Right ventricle myocardium superior (tissue), 1 donor: ENCODE data around the gene PIP5K1B. TPM values are rescaled to one million over a fixed set of nuclear protein-coding genes. Genes with fewer than 3 reads are reported as not detected.

Experiments
- ATAC-seq: fragments of 200-7000 bp; cut with Tn5 transposase; one replicate; pipeline ENCODE4 v1.9.1; 2020; ENCODE audit warnings: mild to moderate bottlenecking; ENCODE audit not compliant: poor library complexity
- DNase-seq: peaks from one replicate; pipeline ENCODE4 v3.0.0-alpha.2; 2020
- intact Hi-C: fragments of 100-400 bp; cut with DNase I; formaldehyde crosslinking; loops from one replicate; pipeline ENCODE4 v1.11.2; 2022
- total RNA-seq: library from RNA; stranded (reverse); fragmentation: NEBNext Ultra II Directional; extraction: Animal tissue kit (Norgen Biotek cat#: 25700); gene quantifications from one replicate; pipeline ENCODE4 v1.2.1, GENCODE V29; 2021
- donor health status: DM: no; HTN: yes; CAD: no; lungs with severe emphysema.

PIP5K1B gene
- total RNA-seq, 1 donor from 2014 or later: 62.8 TPM

DNA sequence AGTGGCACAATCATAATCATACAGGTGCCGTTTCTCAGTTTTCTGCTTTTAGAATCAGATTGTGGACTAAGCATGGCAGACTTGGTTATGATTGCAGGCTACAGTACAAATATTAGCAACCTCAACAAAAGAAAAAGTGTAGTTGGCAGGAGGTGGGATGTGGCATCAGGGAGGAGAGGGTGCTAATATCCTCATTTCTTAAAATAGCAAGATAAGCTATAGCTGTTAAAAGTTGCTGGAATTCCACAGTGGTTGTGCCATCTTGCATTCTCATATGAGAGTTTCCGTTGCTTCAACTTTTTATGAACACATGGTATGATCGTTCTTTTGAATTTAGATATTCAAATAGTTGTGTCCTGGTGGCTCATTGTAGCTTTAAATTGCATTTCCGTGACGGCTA lies 21.4 kb downstream of the PIP5K1B start:
- DNase-seq: no peak
- peak; percentile 46 for ATAC-seq
- intact Hi-C loops: loop anchor here (10.0 kb wide), 1 partner anchor 218 kb away; no protein-coding TSS in a partner anchor

DNA sequence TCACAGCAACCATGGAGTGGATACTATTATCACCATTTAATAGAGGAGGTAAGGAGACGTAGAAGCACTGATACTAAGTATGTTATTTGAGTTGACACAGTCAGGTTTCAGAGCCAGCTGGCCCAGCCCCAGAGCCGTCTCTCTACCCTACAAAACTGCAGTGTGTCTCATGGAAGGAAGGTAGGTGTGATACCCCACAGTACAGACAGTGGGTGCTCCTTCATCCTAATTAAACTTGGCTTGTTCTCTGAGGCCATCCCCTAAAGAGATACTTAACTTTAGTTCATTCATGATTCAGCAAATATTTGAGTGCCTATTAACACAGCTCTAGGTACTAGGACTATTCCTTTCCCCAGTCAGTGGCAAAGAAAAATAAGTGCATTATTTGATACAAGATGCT lies 22.6 kb downstream of the PIP5K1B start:
- intact Hi-C loops: loop anchor here (10.0 kb wide), 1 partner anchor 217 kb away; no protein-coding TSS in a partner anchor
- ATAC-seq: peak; percentile 68
- peak; percentile 47 for DNase-seq

DNA sequence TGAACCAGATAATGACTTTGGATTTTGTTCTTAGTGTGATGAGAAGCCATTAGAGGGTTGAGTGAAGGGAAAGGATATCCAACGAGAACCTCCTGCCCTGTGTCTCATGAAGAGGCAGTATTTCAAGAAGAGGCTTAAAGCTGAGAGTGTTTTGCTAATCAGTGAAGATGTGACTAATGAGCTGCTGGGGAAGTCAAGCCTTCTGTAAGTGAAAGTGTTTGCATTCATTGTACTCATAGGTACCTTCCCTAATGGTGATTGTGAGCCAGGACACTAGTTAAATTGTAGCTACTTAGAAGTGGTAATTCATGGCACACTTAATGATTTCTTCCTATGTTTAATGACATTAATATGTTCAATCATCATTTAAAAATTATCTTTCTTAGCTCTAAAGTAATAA lies 23.7 kb downstream of the PIP5K1B start:
- no peak for ATAC-seq
- intact Hi-C loops: loop anchor here (10.0 kb wide), 1 partner anchor 216 kb away; no protein-coding TSS in a partner anchor
- DNase-seq: no peak

DNA sequence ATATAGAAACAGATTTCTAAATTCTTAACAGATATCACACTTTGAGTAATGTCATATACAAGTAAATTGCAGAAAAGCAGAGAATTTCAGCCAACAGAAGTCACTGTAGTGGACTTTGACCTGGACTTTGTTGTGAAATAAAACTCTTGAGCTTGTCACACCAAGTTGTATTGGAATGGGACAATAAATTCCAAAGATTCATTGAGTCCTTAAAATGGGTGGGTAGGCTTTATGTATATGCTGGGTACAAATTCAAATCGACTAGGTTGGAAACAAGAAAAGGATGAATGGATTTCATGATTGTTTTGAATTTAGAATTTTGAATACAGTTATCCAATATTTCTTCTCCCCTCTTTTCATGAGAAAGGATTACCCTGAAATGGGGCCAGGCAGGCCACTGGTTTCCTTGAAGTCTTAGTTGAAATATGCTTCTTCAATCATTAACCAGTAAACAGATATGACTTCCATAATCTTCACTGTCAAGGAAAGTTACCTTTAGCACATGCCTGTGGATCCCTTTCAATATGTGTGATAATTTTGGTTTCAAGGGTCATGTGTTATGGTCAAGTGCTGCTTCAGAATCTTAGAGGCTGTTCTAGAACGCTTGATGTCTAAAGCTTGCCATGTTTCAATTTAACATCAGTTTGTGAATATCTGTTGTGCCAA lies 25.7 kb downstream of the PIP5K1B start:
- intact Hi-C loops: no loop called here
- ATAC-seq (no peak), DNase-seq (no peak)

DNA sequence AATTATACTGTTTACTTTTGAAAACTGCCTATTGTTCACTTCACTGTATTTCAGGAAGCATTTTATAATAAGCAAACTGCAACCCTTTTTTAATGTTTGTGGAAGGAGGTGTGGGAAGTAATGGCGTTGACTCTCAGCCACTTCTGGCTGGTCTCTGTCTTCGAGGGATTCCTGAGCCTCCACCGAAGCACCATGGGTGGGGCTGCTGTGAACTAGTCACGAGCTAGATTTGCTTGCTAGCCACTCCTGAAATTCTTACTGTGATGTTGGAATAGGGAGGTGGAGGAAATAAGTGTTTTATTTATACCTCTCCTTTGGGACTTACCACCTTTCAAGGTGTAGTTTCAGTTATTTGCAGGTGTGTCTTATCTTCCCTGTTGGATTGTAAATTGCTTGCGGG lies 26.8 kb downstream of the PIP5K1B start:
- intact Hi-C loops: no loop called here
- DNase-seq: no peak
- no peak for ATAC-seq

GRCh38 chr9:68732405-68733020 lies 27.5 kb downstream of the PIP5K1B start:
- ATAC-seq: no peak
- no peak for DNase-seq
- intact Hi-C loops: no loop called here

- DNase-seq (no peak), ATAC-seq (no peak)
- intact Hi-C loops: no loop called here
Measured at GRCh38 chr9:68733021-68733405, 28.0 kb downstream of the PIP5K1B start.

DNA sequence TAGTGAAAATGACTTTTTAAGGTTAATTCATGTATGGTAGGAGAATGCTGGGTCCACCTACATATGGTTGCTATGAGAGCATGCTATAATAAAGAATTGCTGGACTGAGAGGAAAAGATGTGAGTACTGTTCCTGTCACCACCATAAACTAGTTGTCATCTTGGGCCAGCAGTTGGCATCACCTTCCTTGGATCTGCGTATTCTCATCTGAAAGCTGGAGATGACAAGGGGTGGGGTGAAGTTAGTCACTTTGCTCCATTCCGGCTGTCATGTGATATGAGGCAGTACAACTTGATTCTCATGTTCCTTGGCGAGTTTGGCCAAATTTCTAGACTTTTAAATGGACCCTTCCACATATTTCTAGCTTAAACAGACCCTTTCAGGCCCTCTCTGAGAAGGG lies 33.3 kb downstream of the PIP5K1B start:
- DNase-seq: peak; percentile 48
- intact Hi-C loops: no loop called here
- ATAC-seq: peak; percentile 86

DNA sequence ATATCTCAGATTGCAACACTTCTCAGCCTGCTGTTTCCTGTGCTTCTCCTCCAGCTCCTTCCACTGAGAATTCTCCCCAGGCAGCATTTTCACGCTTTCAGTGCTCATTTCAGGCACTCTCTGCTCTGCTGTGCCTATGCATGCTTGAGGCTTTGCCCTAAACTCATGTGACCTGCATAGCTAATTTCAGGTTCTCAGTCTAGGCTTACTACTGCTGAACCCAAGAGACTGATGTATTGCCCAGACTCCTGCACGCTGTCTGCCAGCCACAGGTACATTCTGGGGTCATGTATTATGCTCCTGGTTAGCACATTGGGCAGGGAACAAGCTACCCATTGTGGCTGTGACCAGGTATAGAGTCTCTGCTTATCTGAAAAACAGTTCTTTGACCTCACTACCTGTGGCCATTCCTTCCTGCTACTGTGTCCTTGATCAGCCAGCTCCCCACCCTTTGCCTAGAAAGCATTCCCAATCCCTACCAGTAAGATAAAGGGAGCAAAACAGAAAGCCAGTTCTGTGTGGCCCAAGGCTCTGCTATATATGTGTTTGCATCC lies 34.7 kb downstream of the PIP5K1B start:
- DNase-seq (no peak), ATAC-seq (peak; percentile 50)
- intact Hi-C loops: no loop called here

DNA sequence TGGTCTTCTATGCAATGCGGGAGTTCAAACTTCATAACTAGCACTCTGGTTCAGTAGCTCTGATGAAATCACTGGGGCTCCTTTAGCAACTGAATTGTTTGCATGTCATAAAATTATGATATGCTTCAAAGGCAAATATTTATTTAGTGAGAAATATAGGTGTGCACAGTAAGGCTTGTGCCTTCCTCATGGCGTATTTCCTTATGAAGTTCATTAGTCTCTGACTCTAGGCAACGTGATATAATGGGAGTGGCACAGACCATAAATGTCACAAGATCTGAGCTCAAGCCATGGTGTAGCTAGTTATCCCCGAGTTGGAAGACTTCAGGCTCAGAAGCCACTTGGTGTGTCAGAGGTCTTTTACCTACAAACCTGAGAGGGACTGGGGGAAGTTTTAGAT lies 35.5 kb downstream of the PIP5K1B start:
- intact Hi-C loops: no loop called here
- peak; percentile 30 for ATAC-seq
- no peak for DNase-seq

DNA sequence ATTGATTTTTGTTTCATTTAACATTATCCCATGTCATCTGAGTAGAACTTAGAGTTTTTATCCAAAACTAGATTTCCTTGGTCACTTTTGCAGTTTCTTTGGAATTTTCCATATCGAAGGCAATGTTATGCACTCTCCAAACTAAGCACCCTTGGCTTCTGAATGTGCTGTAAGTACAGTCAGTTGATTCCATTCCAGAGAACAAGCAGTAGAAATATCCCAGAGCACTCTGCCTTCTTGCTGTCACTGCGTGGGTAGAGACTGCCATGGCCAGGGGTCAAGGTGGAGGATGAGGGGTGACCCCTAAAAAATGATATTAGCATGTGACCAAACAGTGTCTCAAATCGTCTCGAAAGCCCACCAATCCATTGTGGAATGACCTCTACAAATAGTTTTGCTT lies 36.2 kb downstream of the PIP5K1B start:
- intact Hi-C loops: no loop called here
- DNase-seq: no peak
- ATAC-seq: peak; percentile 54

DNA sequence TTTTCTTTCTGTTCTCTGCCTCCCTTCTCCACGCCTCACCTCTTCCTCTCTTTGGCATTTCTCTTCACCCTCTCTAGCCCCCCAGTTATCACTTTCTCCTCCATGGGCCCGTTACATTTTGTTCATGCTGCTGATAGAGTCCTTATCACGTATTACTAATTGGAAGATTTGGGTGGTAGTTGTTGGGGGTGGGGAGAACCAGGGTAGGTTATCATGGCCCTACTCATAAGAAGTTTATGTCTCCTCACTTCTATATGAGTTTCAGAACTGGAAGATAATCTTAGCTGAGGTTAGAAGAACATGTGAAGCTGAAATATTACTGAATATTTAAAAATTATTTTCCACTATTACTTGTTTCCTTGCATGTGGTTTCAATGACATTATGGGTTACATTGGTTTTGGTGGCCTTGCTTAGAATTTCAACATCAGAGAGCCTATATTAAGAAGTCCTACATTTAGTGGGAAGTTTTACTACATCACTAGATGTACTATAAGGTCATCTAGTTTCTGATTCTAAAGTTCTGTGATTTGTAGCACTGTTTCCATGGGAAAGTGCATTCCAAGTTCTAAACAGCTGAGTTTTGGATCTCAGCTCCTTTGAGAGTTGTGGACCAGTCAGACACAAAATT lies 36.8 kb downstream of the PIP5K1B start:
- intact Hi-C loops: no loop called here
- DNase-seq: no peak
- no peak for ATAC-seq

- intact Hi-C loops: no loop called here
- ATAC-seq (no peak), DNase-seq (no peak)
Measured at GRCh38 chr9:68742333-68742730, 37.3 kb downstream of the PIP5K1B start.

- DNase-seq (no peak), ATAC-seq (no peak)
- intact Hi-C loops: no loop called here
Measured at GRCh38 chr9:68744426-68744825, 39.4 kb downstream of the PIP5K1B start.

DNA sequence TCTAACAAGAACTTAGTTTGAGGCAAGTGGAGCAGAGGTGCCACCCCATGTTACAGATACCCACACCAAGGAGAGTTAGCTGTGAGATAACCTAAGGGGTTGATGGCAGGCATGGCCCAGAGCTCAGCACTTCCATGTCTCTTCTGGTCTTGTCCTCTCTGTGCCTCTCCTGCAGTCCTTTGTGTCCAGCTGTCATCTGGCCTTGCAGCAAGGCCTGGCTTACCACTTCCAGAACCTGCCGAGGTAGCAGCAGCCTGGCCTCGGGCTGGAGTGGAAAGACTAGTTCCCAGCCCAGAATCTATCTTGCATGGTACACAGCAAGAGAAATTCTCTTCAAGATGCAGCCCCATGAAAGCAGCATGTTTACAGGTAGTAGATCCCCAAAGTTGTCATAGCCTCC lies 41.5 kb downstream of the PIP5K1B start:
- DNase-seq: no peak
- intact Hi-C loops: no loop called here
- no peak for ATAC-seq

DNA sequence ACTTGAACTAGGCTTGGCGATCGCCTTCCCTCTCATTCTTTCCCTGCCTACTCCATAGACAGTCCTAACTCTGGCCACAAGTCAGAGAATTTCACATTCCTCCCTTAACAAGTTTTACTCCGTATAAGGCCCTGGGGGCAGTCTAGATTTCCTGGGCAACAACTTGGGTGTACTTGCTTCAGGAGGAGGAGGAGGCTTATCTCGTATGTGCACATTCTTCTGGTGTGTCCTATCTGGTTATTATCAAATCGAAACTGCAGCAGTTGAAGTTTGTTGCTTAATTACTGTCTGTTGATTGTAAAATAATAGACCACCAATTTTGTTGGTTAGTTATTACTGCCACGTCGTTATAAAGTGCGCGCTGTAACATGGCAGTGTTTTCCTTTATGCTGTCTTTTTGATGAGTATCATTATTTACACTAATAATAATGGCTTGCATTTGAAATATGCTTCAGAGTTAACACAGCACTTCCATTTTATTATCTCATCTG lies 42.0 kb downstream of the PIP5K1B start:
- DNase-seq (no peak), ATAC-seq (peak; percentile 16)
- intact Hi-C loops: no loop called here

- ATAC-seq: no peak
- DNase-seq: no peak
- intact Hi-C loops: no loop called here
Measured at GRCh38 chr9:68749135-68749534, 44.1 kb downstream of the PIP5K1B start.

DNA sequence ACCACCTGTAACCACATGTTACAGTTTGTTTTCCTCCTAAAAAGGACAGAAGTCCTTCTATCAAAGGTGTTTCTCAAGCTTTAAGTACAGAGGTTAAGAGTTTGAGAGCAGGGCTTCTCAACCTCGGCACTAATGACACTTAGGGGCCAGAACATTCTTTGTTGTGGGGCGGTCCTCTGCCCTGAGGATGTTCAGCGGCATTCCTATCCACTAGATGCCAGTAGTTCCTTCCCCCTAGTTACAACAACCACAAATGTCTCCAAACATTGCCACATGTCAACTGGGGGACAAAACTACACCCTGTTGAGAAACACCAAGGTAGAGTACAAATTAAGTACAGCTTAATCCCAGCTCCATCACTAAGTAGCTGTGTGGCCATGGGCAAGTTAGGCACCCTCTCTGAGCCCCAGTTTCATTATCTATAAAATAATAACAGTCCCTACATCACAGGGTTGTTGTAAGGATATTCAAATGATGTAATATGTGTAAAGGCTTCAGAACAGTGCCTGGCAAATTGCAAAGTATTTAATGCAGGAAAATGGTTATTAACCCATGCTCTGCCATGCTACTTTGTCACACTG lies 44.6 kb downstream of the PIP5K1B start:
- DNase-seq (no peak), ATAC-seq (peak; percentile 33)
- intact Hi-C loops: no loop called here

GRCh38 chr9:68750255-68750654 lies 45.2 kb downstream of the PIP5K1B start:
- ATAC-seq (no peak), DNase-seq (no peak)
- intact Hi-C loops: no loop called here
